Measurements from ENCODE around the gene OTOGL.
"Not testable (repeated sequence)": the region's sequence is repeated elsewhere in the genome, so short reads cannot be mapped to it uniquely, and the experiment has no call there.

OTOGL gene

DNA sequence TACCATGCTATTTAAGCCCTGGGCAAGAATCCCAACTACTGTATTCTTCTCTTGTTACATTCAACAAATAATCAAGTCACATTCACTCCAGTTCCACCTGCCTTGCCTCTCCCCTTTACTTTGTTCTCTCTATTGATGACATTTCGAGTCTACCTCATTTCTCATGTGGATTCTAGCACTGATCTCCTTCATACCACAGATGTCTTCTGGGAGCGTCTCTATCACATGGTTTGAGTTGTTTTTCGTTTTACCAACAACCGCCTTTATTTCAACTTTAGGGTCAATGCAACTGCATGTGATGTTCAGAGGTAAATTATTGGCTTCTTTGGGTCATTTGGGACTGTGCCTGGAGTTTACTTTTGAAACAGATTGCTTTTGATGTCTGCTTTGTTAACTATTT is 40.7 kb downstream of the OTOGL start:
- DNase-seq = no peak

DNA sequence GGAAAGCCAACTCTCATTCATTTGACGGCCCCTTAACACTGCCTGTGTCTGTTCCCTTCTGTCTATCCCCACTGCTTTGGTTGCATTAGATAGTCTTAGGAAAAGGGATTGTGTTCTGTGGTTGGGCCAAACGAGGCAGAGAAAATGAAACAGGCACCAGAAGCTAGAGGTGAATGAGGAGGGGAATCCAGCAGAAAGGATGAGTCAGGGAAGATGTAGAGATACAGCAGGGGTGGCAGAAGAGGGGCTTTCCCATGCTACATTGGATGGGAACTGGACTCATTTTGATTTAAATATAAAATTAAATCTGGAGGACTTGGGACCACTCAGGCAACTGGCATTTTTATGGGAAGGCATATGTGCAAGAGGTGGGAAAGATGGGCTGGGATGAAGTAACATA is 43.3 kb downstream of the OTOGL start:
- no peak for DNase-seq

DNA sequence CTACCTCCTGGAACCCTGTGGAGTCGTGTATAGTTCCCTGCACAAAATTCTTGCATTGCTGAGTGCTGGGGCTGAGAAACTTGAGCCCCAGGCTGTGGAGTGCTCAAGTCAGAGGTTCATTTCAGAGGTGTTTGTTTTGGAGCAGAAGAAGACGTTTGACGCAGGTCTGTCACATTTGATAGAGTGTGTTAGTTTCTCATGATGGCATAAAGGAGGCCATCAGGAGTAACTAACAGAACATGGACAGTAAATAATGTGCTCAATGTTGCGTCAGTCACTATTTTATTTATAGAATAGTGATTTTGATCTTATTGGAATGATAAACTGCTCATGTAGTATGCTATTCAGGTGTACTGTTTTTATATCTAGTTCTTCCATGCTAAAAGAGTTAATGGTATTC is 44.2 kb downstream of the OTOGL start:
- DNase-seq = no peak

DNA sequence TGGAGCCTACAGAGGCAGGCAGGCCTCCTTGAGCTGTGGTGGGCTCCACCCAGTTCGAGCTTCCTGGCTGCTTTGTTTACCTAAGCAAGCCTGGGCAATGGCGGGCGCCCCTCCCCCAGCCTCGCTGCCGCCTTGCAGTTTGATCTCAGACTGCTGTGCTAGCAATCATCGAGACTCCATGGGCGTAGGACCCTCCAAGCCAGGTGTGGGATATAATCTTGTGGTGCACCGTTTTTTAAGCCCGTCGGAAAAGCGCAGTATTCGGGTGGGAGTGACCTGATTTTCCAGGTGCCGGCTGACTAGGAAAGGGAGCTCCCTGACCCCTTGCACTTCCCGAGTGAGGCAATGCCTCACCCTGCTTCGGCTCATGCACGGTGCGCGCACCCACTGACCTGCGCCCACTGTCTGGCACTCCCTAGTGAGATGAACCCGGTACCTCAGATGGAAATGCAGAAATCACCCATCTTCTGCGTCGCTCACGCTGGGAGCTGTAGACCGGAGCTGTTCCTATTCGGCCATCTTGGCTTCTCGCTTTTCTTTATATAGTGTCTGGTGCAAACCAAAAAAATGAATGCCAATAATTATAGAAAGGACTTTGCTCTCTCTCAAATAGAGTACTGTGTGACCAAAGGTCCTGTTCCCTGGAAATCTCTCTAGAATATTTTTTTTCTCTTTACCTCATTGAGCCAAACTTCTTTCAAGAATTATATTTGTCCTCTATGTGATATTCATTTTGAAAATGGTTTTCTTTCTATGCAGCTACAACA is 50.4 kb downstream of the OTOGL start:
- not testable (repeated sequence) for DNase-seq

DNA sequence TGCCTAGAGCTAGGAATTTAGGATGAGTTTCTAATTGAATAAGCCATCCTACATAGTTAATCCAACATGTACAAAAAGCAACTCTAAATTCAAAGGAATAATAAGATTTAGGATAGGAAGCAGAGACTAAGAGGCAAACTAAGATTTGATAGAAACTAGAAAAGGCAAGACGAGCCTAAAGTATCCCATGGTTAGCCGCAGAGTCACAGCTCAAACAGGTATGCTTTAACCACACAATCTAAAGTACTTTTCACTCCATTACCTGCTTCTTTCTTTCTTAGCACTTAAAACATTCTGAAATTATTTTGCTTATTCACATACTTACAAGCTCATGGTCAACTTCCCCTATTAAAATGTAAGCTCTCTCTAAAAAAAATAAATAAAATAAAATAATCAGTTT is 51.8 kb downstream of the OTOGL start:
- no peak for DNase-seq

DNA sequence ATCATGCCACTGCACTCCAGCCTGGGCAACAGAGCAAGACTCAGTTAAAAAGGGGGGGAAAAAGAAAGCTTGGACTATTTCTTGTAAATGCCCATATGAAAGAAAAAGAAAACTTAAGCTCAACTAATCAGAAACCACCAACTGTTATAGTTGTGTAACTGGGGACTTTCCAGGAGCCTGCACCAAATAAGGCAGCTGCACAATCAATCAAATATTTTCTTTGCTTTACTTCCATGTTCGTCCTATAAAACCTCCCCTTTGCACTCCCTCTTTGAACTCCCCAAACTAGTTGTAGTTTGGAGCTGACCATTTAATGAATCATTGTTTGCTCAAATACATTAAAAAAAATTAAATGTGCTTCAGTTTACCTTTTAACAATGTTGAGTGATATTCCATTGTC is 54.9 kb downstream of the OTOGL start:
- no peak for DNase-seq

DNA sequence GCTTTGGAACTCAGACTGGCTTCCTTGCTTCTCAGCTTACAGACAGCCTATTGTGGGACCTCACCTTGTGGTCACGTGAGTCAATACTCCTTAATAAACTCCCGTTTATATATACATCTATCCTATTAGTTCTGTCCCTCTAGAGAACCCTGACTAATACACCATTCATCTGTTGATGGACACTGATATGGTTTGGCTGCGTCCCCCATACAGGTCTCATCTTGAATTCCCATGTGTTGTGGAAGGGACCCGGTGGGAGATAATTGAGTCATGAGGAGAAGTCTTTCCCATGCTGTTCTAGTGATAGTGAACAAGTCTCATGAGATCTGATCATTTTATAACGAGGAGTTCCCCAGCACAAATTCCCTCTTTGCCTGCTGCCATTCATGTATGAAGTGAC is 57.0 kb downstream of the OTOGL start:
- DNase-seq = no peak

DNA sequence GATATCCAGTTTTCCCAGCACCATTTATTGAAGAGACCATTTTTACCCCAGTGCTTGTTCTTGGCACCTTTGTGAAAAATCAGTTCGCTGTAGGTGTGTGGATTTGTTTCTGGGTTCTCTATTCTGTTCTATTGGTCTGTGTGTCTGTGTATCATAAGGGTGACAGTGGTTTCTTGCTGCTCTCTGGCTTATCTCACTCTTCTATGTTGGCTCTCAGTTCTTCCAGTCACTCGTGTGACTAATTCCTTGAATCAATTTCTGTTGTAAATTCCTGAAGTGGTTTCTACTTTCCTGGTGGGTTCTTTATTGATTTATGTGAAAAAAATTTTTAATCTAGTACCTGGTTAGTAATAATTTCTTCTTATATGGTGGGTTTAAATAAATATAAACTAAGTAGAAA is 58.3 kb downstream of the OTOGL start:
- DNase-seq = no peak

DNA sequence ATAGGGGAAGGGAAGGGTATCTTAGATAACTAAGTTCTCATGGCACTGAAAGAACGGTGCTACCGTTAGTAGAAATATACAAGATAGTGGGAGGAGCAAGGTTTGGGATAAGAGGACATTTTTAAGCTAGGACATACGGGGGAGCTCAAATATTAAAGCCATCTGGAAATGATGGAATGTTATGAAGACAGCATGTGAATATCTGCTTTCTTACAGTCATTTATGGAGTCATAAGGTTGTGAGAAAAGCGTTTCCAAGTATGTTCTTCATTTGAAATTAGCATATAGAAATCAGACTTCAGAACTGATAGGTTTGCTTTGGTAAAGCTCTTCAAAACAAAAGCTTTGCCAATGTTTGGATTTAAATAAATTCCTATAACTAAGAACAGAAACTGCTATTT is 62.3 kb downstream of the OTOGL start:
- no peak for DNase-seq

DNA sequence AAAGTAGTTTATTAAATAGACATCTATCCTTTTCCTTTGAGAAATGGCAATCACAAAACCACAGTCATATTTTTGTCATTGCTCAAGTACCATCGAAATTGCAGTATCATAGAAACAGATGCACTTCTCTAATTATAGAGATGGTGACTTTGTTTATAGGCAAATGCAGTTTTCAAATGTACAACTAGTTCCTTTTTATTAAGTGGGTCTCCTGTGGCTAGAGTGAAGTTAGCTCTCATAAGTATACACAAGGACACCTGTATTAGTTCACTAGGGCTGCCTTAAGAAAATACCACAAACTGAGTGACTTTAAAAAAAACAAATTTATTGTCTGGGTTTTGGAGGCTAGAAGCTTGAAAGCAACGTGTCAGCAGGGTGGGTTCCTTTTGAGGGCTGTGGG is 62.8 kb downstream of the OTOGL start:
- no peak for DNase-seq

DNA sequence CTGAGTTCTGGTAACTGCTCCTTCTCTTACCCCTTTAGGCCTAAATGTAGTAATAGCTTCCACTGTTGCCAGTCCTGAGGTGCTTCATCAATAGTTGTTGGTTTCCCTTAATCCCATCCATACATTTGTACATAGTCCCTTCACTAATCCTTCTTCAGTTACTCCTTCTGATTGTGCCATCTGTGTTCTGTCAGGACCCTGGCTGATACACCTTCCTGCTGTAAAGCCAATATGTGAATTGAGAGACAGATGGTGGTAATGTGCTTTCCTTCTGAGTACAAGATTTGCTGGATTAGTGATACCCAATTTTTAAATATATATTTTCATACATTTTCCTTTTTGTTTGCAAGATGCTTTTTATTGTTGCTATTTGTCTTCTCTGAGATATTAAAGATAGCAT is 66.4 kb downstream of the OTOGL start:
- no peak for DNase-seq

DNA sequence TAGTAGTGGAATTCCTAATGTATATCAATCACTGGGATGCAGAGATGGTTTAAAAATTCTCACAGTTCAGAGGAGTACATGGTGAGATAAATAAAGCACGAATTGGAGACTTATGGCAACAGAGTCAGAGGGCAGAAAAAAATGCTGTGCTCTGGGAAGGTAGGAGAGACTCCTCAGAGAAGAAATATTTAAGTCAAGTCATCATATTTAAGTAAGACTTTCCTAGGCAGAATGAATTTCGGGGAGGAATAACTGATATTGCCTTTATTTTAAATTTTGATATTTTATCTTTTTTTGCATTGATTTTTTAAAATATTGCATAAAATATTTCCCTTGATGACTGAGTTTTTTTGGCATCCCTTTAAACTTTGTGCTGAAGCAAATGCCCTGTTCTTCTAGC is 67.4 kb downstream of the OTOGL start:
- no peak for DNase-seq

DNA sequence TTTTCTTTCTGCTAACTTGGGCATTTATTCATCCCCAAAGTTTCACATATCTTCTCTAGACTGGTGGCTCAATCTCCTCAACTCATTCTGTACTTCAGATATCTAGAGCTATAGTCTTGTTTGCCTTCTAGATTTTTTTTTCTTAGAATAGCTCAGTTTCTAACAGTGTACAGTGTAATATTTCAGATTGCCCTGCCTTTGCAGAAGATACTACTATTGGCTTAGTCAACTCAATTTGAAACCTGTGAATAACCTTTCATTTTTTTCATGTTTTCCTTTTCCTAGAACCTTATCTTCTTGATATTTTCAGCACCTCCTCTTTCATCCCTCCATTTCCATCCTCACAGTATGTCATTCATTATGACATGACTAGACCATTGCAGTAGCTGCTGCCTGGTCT is 69.6 kb downstream of the OTOGL start:
- DNase-seq = no peak

DNA sequence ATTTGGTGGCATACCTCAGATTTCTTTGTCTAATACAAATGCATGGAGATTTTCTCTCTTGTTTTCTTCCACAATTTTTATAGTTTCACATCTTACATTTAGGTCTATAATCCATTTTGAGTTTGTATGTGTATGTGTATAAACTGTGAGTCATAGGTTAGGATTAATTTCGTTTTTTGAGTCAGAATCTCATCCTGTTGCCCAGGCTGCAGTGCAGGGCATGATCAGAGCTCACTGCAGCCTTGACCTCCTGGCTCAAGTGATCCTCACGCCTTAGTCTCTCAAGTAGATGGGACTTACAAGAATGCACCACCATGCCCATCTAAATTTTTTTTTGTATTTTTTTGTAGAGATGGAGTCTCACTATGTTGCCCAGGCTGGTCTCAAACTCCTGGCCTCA is 71.6 kb downstream of the OTOGL start:
- DNase-seq = no peak

DNA sequence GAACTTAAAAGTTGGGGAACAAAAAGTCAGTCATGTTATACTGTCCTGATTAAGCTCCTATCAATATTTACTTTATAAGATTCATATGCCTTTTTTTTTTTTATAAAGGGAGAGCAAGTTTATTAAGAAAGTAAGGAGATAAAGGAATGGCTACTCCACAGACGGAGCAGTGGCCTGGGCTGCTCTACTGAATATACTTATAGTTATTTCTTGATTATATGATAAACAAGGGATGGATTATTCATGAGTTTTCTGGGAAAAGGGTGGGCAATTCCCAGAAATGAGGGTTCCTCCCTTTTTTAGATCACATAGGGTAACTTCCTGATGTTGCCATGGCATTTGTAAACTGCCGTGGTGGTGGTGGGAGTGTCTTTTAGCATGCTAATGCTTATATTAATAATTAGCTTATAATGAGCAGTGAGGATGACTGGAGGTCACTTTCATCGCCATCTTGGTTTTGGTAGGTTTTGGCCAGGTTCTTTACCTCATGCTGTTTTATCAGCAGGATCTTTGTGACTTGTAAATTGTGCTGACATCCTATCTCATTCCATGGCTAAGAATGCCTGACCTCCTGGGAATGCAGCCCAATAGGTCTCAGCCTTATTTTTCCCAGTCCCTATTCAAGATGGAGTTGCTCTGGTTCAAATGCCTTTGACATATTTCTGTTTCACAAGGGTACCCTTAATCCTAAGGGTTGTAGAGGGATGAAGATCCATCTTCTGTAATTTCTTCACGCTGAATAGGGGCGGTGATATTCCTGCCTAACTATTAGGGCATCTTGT is 73.9 kb downstream of the OTOGL start:
- DNase-seq = no peak

DNA sequence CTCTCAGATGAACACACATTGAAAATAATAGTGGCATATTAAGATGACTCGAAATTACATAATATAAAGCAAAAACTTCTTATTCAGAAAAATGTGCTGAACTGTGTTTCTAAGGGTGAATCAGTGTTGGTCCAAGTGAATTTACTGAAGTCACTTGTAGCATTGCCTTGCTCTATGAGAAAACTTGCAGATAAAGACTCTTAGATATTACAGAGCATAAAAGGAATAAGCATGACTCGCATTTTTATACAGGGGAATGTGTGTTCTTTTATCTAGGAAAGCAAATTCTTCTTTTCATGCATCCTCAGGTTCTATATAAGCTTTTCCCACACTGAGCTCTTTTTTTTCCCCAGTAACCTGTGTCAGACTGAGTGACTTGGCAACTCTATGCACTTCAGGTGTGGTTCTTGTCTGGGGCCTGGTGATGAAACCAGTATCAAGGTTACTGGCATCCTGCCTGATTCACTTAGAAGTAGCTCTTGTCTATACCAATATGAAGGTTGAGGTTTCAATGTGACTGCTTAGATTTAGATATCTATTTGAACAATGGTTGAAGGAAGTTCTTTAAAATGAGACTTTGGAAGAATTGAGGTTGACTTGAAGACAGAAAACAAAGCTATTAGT is 76.1 kb downstream of the OTOGL start:
- no peak for DNase-seq

DNA sequence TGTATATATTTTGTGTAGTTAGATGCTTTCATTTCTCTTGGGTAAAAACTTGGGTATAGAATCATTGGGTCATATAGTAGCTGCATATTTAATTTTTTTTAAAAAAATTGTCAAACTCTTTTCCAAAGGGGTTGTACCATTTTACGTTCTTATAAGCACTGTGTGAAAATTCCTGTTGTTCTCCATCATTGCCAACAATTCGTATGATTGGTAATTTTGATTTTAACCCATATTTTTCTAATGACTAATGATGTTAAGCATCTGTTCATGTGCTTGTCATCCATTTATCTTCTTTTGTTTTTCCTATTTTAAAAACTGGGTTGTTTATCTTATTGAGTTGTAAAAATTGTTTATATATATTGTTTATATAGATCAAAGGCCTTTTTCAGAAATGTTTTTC is 77.4 kb downstream of the OTOGL start:
- DNase-seq = no peak

DNA sequence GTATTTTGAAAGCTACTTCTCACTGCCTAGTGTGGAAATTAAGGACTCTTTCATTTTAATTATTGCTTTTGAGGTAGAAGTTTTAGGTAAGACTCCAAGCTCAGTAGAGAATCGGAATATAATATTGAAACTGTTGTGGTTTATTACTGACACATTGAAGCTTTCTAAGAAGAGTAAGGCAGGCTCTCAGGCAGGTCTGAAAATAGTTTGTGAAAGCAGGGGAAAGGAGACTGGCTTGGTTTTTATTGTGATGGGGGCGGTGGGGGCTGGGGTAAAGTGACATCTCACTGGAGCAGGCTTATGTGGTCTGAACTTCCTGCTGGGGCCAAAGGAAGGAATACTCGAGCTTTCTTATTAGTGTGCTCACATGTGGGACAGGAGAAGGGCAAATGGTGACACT is 79.5 kb downstream of the OTOGL start:
- DNase-seq = no peak

DNA sequence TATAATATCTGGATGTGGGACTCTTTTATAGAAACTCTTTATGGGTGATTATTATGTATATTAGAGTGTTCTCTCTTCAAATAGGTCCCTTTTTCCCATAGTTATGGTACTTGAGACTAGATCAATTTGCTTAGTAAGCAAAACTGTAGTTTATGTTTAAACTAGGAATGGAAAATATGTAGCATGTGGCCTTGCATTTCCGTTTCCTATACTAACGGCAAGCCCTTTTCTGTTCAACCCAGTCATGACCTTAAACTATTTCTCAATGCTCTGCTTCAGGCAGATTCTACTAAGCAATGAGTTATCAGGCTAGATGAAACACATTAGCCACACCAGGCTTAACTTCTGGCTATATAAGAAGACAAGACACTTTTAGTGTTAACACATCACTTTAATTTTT is 84.6 kb downstream of the OTOGL start:
- no peak for DNase-seq

DNA sequence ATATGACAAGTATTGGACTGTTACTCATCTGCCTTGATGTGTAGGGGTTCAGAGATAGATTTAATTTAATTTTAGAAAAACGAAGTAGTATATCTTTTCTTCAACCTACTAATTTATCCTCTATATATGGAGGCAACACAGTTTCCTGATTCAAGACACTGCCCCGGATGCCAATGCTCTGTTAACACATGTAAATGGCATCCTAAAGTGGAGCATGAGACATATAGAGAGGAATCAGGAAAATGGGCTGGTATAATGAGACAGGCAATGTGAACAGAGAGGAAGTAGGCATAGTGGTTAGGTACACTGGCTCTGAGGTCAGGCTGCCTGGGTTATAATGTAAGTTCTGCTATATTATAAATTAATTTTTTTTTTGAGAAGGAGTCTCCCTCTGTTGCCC is 85.6 kb downstream of the OTOGL start:
- no peak for DNase-seq

DNA sequence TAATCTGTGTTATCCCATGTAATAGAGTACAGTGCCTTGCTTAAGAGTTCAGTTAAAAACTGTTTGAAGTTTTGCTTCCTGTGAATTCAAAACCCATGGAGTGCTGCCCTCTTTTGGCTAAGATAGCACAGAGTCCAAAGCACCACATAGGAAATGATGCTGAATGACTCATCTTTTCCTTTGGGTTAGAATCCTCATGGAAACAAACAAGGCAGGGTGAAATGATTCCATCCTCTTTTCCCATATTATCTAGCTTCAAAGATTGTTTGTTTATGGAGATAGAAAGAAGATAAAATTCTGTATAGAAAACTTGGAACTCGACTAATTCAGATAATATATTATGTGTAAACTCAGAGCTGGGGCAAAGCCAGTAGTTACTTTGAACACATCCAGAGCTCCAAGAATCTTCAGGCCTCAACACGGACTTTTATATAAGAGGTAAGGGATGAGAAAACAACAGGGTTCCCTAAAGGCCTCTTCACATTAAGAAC is 87.4 kb downstream of the OTOGL start:
- DNase-seq = no peak

DNA sequence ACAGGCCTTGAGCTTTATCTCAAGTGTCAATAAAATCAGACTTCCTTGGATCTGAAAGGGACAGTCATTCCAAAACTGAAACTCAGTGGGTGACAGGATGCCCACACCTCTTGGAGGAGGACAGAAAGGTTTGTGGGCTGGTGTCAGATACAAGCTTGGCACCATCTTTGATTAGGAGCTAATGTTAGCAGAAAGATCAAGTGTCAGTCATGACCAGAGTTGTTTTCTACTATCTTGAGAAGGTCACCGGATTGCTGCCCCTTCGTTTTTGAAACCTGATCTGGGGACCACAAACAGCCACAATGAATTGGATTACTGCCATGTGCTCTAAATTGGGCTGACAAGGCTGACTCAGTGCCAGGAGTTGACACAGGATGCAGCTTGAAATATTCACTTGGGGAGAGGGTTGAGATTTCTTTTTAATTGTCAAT is 88.3 kb downstream of the OTOGL start:
- DNase-seq = no peak

DNA sequence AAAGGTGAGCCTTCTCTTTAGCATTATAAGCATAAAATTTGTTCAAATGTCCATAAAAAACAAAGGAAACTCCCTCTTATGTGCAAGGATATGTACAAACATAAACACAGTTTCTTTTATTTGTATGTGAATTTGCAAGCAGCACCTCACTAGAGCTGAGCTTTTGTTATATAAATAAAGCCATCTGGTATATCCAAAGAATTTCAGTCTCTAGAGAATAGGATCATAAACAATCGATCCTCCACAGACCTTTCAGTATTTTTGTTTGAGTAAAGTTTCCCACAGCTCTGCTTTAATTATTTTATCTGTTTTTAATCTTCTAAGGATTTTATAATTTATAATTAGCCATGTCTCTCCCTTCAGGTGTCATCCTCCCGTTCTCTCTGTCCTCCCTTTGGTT is 89.2 kb downstream of the OTOGL start:
- no peak for DNase-seq

DNA sequence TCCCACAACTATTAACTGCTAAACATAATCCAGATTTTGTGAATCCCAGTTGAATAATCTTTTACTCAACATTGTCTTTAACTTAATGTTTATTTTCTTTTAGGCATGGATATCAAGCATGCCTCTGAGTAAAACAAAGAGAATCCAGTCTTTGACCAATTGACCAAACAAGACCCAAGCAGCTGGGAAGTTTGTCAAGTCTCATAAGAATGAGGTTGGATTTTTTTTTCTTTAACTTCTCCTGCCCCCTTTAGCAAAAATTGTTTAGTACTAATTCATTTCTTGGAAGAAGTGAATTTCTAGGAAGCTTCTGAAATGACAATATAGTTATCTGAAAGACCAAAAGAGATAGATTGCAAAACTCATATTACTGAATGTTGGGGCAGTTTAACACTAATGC is 89.9 kb downstream of the OTOGL start:
- DNase-seq = no peak
